Neutrophil (primary cell): ENCODE results near the gene SLC2A9.

ENCODE experiments used
- H3K27ac ChIP-seq: fragments of 200-600 bp; sonication (generic); 2 replicates; pipeline ENCODE4 v1.5.1; 2016; ENCODE audit warnings: mild to moderate bottlenecking, moderate library complexity
- H3K27me3 ChIP-seq: fragments of 200-600 bp; sonication (generic); 2 replicates; pipeline ENCODE4 v1.6.0; 2016; ENCODE audit warnings: mild to moderate bottlenecking
- H3K36me3 ChIP-seq: fragments of 200-600 bp; sonication (generic); 2 replicates; pipeline ENCODE4 v1.5.1; 2017
- H3K4me1 ChIP-seq, 2 experiments: fragments of 200-600 bp in 1 of 2; sonication (generic) in 1 of 2; 1 replicate in 1 of 2; 2 replicates in 1 of 2; pipeline versions ENCODE4 v1.5.1 to v1.6.1; 2013 to 2016; ENCODE audit warnings: low read depth in 1 of 2, low read length in 1 of 2, mild to moderate bottlenecking in 1 of 2, moderate library complexity in 1 of 2; ENCODE audit not compliant: control insufficient read depth in 1 of 2, insufficient read depth in 1 of 2
- H3K4me3 ChIP-seq, 2 experiments: fragments of 200-600 bp in 1 of 2; sonication (generic) in 1 of 2; 1 replicate in 1 of 2; 2 replicates in 1 of 2; pipeline ENCODE4 v1.5.1; 2013 to 2016; ENCODE audit warnings: low read depth in 1 of 2, low read length in 1 of 2, mild to moderate bottlenecking in 1 of 2, moderate library complexity in 1 of 2
- H3K9me3 ChIP-seq: fragments of 200-600 bp; sonication (generic); 2 replicates; pipeline ENCODE4 v1.5.1; 2016
- CTCF ChIP-seq: fragments of 200-600 bp; sonication (generic); IDR thresholded peaks from 2 replicates; pipeline ENCODE4 v1.5.1; 2016; ENCODE audit warnings: antibody characterized with exemption

Gene SLC2A9

DNA sequence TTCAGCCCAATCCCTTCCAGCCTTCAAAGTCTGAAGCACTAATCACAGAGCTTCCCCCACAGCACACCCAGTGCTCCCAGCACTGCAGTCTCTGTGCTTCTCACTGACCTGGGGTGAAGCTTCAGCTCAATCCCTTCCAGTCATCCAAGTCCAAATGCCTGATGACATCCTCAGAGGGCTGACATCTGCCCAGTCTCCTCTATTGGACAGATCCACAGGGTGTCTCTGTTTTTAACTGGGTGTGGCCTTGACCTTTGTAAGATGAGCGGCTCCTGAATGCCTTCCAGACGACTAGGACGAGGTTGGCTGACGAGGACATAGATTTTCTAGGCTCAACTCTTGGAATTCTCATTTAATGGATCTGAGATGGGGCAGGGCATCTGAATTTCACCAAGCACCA lies 7.6 kb upstream of the SLC2A9 start:
- TF ChIP-seq CTCF, result no peak
- peaks cover 26 to 37% of the 10 kb centered on the region in 2 experiments for H3K4me1 ChIP-seq
- H3K4me3 ChIP-seq, result no peak overlapping the region
- H3K27me3 ChIP-seq, result no peaks in the 10 kb centered on the region
- no peaks in the 10 kb centered on the region for H3K36me3 ChIP-seq
- H3K9me3 ChIP-seq, result no peaks in the 10 kb centered on the region
- H3K27ac ChIP-seq, result no peak overlapping the region

DNA sequence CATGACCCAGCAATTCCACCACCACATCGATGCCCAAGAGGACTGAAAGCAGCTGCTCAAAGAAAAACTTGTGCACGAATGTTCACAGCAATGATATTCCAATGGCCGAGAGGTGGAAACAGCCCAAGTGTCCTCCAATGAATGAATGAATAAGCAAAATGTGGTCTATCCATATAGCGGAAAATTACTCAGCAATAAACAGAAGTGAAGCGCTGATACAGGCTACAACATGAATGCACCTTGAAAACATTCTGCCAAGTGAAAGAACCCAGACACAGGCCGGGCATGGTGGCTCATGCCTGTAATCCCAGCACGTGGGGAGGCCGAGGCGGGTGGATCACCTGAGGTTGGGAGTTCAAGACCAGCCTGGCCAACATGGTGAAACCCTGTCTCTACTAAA lies 5.2 kb upstream of the SLC2A9 start:
- H3K9me3 ChIP-seq, result no peaks in the 10 kb centered on the region
- no peaks in the 10 kb centered on the region for H3K36me3 ChIP-seq
- no peak for TF ChIP-seq CTCF
- no peak overlapping the region for H3K27ac ChIP-seq
- peaks cover 24 to 30% of the 10 kb centered on the region in 2 experiments for H3K4me1 ChIP-seq
- H3K4me3 ChIP-seq, result no peak overlapping the region
- H3K27me3 ChIP-seq, result no peaks in the 10 kb centered on the region

- H3K36me3 ChIP-seq, result no peaks in the 10 kb centered on the region
- no peaks in the 10 kb centered on the region for H3K9me3 ChIP-seq
- no peak overlapping the region for H3K4me3 ChIP-seq
- no peaks in the 10 kb centered on the region for H3K27me3 ChIP-seq
- H3K4me1 ChIP-seq, result peaks cover 31 to 32% of the 10 kb centered on the region in 2 experiments
- no peak for TF ChIP-seq CTCF
- H3K27ac ChIP-seq, result no peak overlapping the region
Observed at GRCh38 chr4:10025230-10025806, 4.0 kb upstream of the SLC2A9 start.

GRCh38 chr4:10024303-10024702 lies 3.0 kb upstream of the SLC2A9 start:
- H3K9me3 ChIP-seq, result no peaks in the 10 kb centered on the region
- peaks cover 37% of the 10 kb centered on the region in 2 experiments for H3K4me1 ChIP-seq
- TF ChIP-seq CTCF, result no peak

DNA sequence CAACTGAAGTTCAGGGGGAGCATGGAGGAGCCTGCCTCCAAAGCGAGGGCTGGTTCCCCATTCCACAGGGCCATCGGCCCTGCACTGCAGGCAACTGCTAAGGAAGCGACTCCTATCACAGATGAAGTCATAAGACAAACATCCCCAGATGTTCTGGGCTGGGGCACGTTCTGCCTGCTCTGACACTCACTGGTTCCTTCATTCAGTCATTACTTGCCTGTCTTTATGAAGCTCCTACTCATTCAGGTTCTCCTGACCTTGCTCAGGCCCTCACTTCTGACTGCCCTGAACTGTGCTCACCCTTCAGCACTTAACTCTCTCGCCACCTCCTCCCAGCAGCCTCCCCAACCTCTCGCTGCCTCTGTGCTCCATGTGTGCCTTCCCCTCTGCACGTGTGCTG lies 2.5 kb upstream of the SLC2A9 start:
- Histone ChIP-seq H3K36me3 (no peaks in the 10 kb centered on the region), H3K4me3 (no peak overlapping the region)
- TF ChIP-seq CTCF, result no peak

More at GRCh38 chr4:10024303-10024702, 3.0 kb upstream of the SLC2A9 start:
- Histone ChIP-seq H3K27ac (peak overlapping the region; percentile 6), H3K4me3 (no peak overlapping the region), H3K36me3 (no peaks in the 10 kb centered on the region), H3K27me3 (no peaks in the 10 kb centered on the region)

More for the DNA sequence above, 2.5 kb upstream of the SLC2A9 start:
- Histone ChIP-seq H3K27ac (no peak overlapping the region), H3K9me3 (no peaks in the 10 kb centered on the region), H3K4me1 (peaks cover 40 to 41% of the 10 kb centered on the region in 2 experiments), H3K27me3 (no peaks in the 10 kb centered on the region)
